GM21381 (cell line): ENCODE data around the gene SCAND1.
A peak's percentile ranks its signal among the peaks of the same experiment; 100 is the strongest.
"Not testable (repeated sequence)": the region's sequence is repeated elsewhere in the genome, so short reads cannot be mapped to it uniquely, and the experiment has no call there.

Experiments
- ATAC-seq: cut with Tn5 transposase; IDR thresholded peaks from one replicate; pipeline ENCODE4 v1.9.1; 2021; ENCODE audit warnings: mild to moderate bottlenecking, moderate library complexity; ENCODE audit not compliant: unreplicated experiment

SCAND1 gene

GRCh38 chr20:35963878-35964277, 9.6 kb upstream of the SCAND1 start:
- no peak for ATAC-seq

GRCh38 chr20:35959291-35959690, 5.0 kb upstream of the SCAND1 start:
- ATAC-seq, result not testable (repeated sequence)

- ATAC-seq, result no peak
Observed at GRCh38 chr20:35956616-35957015, 2.3 kb upstream of the SCAND1 start.

GRCh38 chr20:35954907-35955251, 577 bp upstream of the SCAND1 start:
- no peak for ATAC-seq

- peak; percentile 22 for ATAC-seq
Observed at GRCh38 chr20:35953387-35954199, 709 bp downstream of the SCAND1 start.

GRCh38 chr20:35952480-35953386, 1.6 kb downstream of the SCAND1 start:
- ATAC-seq, result no peak

GRCh38 chr20:35952080-35952479, 2.2 kb downstream of the SCAND1 start:
- not testable (repeated sequence) for ATAC-seq

GRCh38 chr20:35950093-35950492, 4.2 kb downstream of the SCAND1 start:
- no peak for ATAC-seq

GRCh38 chr20:35947907-35948306, 6.4 kb downstream of the SCAND1 start:
- ATAC-seq, result no peak

- no peak for ATAC-seq
Observed at GRCh38 chr20:35947489-35947888, 6.8 kb downstream of the SCAND1 start.

GRCh38 chr20:35942243-35942642, 12.1 kb downstream of the SCAND1 start:
- ATAC-seq, result no peak

- ATAC-seq, result no peak
Observed at GRCh38 chr20:35941620-35942019, 12.7 kb downstream of the SCAND1 start.

- ATAC-seq, result no peak
Observed at GRCh38 chr20:35939264-35939663, 15.0 kb downstream of the SCAND1 start.

- no peak for ATAC-seq
Observed at GRCh38 chr20:35934050-35934449, 20.3 kb downstream of the SCAND1 start.

GRCh38 chr20:35929301-35929700, 25.0 kb downstream of the SCAND1 start:
- ATAC-seq, result no peak

GRCh38 chr20:35920523-35920922, 33.8 kb downstream of the SCAND1 start:
- ATAC-seq, result no peak

GRCh38 chr20:35918021-35918420, 36.3 kb downstream of the SCAND1 start:
- no peak for ATAC-seq

- ATAC-seq, result no peak
Observed at GRCh38 chr20:35917077-35917476, 37.2 kb downstream of the SCAND1 start.

GRCh38 chr20:35912881-35913280, 41.4 kb downstream of the SCAND1 start:
- ATAC-seq, result no peak

GRCh38 chr20:35910254-35910653, 44.0 kb downstream of the SCAND1 start:
- no peak for ATAC-seq

- no peak for ATAC-seq
Observed at GRCh38 chr20:35909796-35910195, 44.5 kb downstream of the SCAND1 start.

GRCh38 chr20:35909176-35909575, 45.1 kb downstream of the SCAND1 start:
- ATAC-seq, result no peak
